HEK293T (cell line): Measurements from ENCODE around the gene KCNQ1.

Experiments
- ARNT ChIP-seq: fragments of 450-650 bp; IDR thresholded peaks from 2 replicates; pipeline ENCODE4 v1.6.1; 2017; ENCODE audit warnings: mild to moderate bottlenecking
- BHLHE40 ChIP-seq: fragments of 450-650 bp; IDR thresholded peaks from 2 replicates; pipeline ENCODE4 v1.6.1; 2016; ENCODE audit warnings: mild to moderate bottlenecking, moderate library complexity, borderline replicate concordance
- CTBP1 ChIP-seq: fragments of 450-650 bp; IDR thresholded peaks from 2 replicates; pipeline ENCODE4 v1.6.1; 2016; ENCODE audit warnings: borderline replicate concordance
- ELF4 ChIP-seq: fragments of 450-650 bp; IDR thresholded peaks from 2 replicates; pipeline ENCODE4 v1.6.1; 2017; ENCODE audit warnings: antibody characterized with exemption
- FOXA1 ChIP-seq: fragments of 450-650 bp; IDR thresholded peaks from 2 replicates; pipeline ENCODE4 v1.6.1; 2016; ENCODE audit warnings: mild to moderate bottlenecking
- FOXK2 ChIP-seq: fragments of 450-650 bp; IDR thresholded peaks from 2 replicates; pipeline ENCODE4 v1.6.1; 2016; ENCODE audit warnings: mild to moderate bottlenecking
- FOXM1 ChIP-seq: fragments of 450-650 bp; IDR thresholded peaks from 2 replicates; pipeline ENCODE4 v1.6.1; 2017; ENCODE audit warnings: mild to moderate bottlenecking, borderline replicate concordance
- HDGF ChIP-seq: fragments of 450-650 bp; IDR thresholded peaks from 2 replicates; pipeline ENCODE4 v1.6.1; 2017; ENCODE audit warnings: antibody characterized with exemption, borderline replicate concordance
- L3MBTL2 ChIP-seq: fragments of 450-650 bp; conservative IDR thresholded peaks from 2 replicates; pipeline ENCODE4 v1.6.1; 2016; ENCODE audit warnings: mild to moderate bottlenecking
- LEF1 ChIP-seq: fragments of 450-650 bp; IDR thresholded peaks from 2 replicates; pipeline ENCODE4 v1.6.1; 2017; ENCODE audit warnings: mild to moderate bottlenecking, borderline replicate concordance
- SP1 ChIP-seq: fragments of 450-650 bp; IDR thresholded peaks from 2 replicates; pipeline ENCODE4 v1.6.1; 2017
- SUZ12 ChIP-seq: fragments of 450-650 bp; IDR thresholded peaks from 2 replicates; pipeline ENCODE4 v1.6.1; 2016; ENCODE audit warnings: mild to moderate bottlenecking
- TF ChIP-seq, protein P1 (sequence below): fragments of 450-650 bp; IDR thresholded peaks from 2 replicates; pipeline ENCODE4 v1.6.1; 2016

DNA sequence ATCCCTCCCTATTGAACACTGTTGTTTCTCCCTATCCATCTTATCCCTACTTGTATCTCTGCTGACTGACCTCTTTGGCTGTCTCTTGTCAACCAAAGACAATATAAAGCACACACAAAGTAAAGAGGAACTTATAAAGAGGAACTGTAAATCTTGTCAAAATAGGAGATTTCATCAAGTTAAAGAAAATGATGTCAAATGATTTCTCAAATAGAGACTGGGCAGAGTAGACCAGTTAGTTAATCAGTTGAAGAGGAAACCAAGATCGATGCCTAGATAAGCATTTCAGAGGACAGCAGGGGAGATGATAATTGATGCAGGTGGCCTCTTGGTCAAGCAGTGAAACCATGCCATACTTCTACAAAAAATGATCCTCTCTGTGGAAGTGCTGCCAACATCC, 232.3 kb downstream of the KCNQ1 start:
- TF ChIP-seq SP1 (no peak), FOXM1 (no peak), HDGF (no peak), L3MBTL2 (no peak), BHLHE40 (no peak), FOXA1 (no peak), CTBP1 (no peak), SUZ12 (no peak), FOXK2 (no peak), LEF1 (no peak), ELF4 (no peak), ARNT (no peak)
- TF ChIP-seq, protein P1, sequence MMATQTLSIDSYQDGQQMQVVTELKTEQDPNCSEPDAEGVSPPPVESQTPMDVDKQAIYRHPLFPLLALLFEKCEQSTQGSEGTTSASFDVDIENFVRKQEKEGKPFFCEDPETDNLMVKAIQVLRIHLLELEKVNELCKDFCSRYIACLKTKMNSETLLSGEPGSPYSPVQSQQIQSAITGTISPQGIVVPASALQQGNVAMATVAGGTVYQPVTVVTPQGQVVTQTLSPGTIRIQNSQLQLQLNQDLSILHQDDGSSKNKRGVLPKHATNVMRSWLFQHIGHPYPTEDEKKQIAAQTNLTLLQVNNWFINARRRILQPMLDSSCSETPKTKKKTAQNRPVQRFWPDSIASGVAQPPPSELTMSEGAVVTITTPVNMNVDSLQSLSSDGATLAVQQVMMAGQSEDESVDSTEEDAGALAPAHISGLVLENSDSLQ: no peak
